Upper lobe of left lung (tissue), 6 donors: ENCODE data around the gene SH3BP4. TPM values are rescaled to one million over a fixed set of nuclear protein-coding genes. Genes with fewer than 3 reads are reported as not detected.

ENCODE experiments used
- ATAC-seq, 2 donors: fragments of 200-7000 bp; cut with Tn5 transposase; one replicate each; pipeline ENCODE4 v1.9.1; 2022; ENCODE audit warnings: mild to moderate bottlenecking in 2 of 2, moderate library complexity in 2 of 2; ENCODE audit not compliant: low FRiP score in 2 of 2
- DNase-seq, 2 donors: peaks; one replicate each; pipeline ENCODE4 v3.0.0-alpha.2; 2019 to 2020
- H3K27ac ChIP-seq, 4 donors: fragments of 200-600 bp; sonication (generic); one replicate each; pipeline ENCODE4 v1.5.1; 2016 to 2019
- H3K27me3 ChIP-seq, 4 donors: fragments of 200-600 bp; sonication (generic); one replicate each; pipeline ENCODE4 v1.5.1; 2017 to 2019
- H3K36me3 ChIP-seq, 4 donors: fragments of 200-600 bp; sonication (generic); one replicate each; pipeline ENCODE4 v1.5.1; 2016 to 2019
- H3K4me1 ChIP-seq, 4 donors: fragments of 200-600 bp; sonication (generic); one replicate each; pipeline ENCODE4 v1.5.1; 2018 to 2019
- H3K4me3 ChIP-seq, 4 donors: fragments of 200-600 bp; sonication (generic); one replicate each; pipeline ENCODE4 v1.5.1; 2017 to 2019; ENCODE audit warnings: mild to moderate bottlenecking in 2 of 4, moderate library complexity in 1 of 4
- H3K9me3 ChIP-seq, 4 donors: fragments of 200-600 bp; sonication (generic); one replicate each; pipeline ENCODE4 v1.5.1; 2018 to 2019
- EP300 ChIP-seq, 4 donors: sonication (generic); formaldehyde crosslinking; IDR thresholded peaks; one replicate each; pipeline ENCODE4 v1.5.1; 2017; ENCODE audit warnings: antibody characterized with exemption in 4 of 4, control low read depth in 2 of 4
- POLR2A ChIP-seq, 4 donors: fragments of 450-650 bp; IDR thresholded peaks; one replicate each; pipeline ENCODE4 v1.5.1; 2016 to 2017; ENCODE audit warnings: antibody characterized with exemption in 4 of 4, mild to moderate bottlenecking in 2 of 4
- POLR2AphosphoS5 ChIP-seq, 2 donors: sonication (generic); formaldehyde crosslinking; IDR thresholded peaks; one replicate each; pipeline ENCODE4 v1.5.1; 2017; ENCODE audit warnings: antibody characterized with exemption in 2 of 2
- WGBS, 2 donors: methylation state at CpG; one replicate each; pipeline ENCODE4 v1.1.5; 2017 to 2018; 5-methylcytosine and 5-hydroxymethylcytosine counted together
- total RNA-seq, 6 donors: library from RNA; depleted of rRNA in 4 of 6; stranded (reverse); fragments of >200 nt in 4 of 6; gene quantifications; one replicate each; pipeline versions ENCODE4 v1.1.0 to v1.2.1, GENCODE V29; 2016 to 2021
- TF ChIP-seq, protein P1 (sequence below), 6 experiments: fragments of 450-650 bp in 4 of 6; fragments of 200-600 bp in 2 of 6; sonication (generic) in 2 of 6; IDR thresholded peaks; one replicate each; pipeline ENCODE4 v1.5.1; 2016 to 2019; ENCODE audit warnings: antibody characterized with exemption in 6 of 6
- donor health status: DM: no; HTN: no; CAD: no; lungs with moderate emphysema.
- donor health status: DM: no; HTN: yes; CAD: no; lungs with severe emphysema.

SH3BP4 gene
- total RNA-seq, 6 donors from 2014 or later, result 27.3 to 57.3 (median 33.4) TPM

DNA sequence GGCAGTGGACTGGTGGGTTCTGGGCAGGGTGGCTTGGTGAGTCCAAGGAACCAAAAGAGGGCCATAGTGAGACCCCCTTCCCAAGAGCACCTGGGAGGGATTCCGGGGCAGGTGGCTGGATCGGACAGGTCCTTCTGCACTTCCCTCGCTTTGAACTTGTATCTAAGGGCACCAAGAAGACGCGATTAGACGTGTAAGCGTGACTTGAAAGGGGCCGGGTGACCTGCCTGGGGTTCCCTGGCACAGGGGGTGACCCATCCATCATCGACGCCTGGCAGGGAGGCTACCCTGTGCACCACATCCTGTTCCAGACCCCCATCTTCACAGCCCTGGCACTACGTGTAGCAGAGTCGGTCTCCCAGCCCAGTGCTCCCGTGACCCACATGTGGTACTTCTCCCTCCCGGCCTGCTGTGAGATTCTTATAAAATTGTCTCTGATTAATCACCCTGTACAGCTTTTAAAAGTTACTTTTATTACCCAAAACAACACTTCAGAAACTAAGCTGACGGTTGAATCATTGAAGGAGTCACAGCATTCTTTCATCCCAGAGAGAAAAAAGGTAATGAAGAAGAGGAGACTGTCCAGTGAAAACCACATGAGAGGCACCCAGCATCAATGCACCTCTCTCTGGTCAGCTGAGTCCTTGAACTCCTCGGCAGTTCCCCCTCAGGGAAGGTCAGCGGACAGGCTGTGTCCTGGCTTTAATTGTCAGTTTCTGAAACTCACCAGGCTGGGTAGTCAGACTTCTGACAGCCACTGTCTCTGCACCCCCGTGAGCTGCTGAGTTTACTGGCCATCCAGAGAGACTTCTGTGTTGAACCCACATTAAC lies 13.0 kb downstream of the SH3BP4 start:
- Histone ChIP-seq H3K4me1 (peaks cover 0 to 34% (median 10%) of the 10 kb centered on the region in 4 donors), H3K36me3 (no peaks in the 10 kb centered on the region), H3K27ac (no peak overlapping the region), H3K4me3 (no peak overlapping the region), H3K27me3 (no peaks in the 10 kb centered on the region), H3K9me3 (no peaks in the 10 kb centered on the region)
- 72 to 89% methylated on average over 11 to 18 of the region's 18 CpGs for WGBS, 2 donors
- DNase-seq (no peak), ATAC-seq (no peak)
- TF ChIP-seq EP300 (IDR thresholded peaks at IDR 0.05) (no peak), POLR2AphosphoS5 (IDR thresholded peaks at IDR 0.05) (no peak), POLR2A (IDR thresholded peaks at IDR 0.05) (no peak)
- TF ChIP-seq, protein P1, sequence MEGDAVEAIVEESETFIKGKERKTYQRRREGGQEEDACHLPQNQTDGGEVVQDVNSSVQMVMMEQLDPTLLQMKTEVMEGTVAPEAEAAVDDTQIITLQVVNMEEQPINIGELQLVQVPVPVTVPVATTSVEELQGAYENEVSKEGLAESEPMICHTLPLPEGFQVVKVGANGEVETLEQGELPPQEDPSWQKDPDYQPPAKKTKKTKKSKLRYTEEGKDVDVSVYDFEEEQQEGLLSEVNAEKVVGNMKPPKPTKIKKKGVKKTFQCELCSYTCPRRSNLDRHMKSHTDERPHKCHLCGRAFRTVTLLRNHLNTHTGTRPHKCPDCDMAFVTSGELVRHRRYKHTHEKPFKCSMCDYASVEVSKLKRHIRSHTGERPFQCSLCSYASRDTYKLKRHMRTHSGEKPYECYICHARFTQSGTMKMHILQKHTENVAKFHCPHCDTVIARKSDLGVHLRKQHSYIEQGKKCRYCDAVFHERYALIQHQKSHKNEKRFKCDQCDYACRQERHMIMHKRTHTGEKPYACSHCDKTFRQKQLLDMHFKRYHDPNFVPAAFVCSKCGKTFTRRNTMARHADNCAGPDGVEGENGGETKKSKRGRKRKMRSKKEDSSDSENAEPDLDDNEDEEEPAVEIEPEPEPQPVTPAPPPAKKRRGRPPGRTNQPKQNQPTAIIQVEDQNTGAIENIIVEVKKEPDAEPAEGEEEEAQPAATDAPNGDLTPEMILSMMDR (IDR thresholded peaks at IDR 0.05), result no peak

DNA sequence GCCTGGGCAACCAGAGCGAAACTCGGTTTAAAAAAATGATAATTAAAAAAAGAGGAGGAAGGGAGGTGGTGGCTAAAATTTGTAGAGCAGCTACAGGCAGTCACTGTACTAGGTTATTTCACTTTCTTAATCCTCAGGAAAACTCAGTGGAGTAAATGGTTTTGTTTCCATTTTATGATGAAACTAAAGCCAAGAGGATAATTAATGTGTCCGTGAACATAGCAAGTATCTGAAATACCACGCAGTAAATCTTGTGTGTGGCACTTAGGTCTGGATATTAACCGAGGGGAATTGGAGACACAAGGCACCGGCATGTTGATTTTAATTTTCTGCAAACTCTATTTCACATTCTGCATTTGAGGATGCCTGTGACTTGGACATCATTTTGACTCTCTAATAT lies 14.5 kb downstream of the SH3BP4 start:
- DNase-seq, result no peak
- Histone ChIP-seq H3K27ac (no peak overlapping the region), H3K4me3 (no peak overlapping the region), H3K27me3 (no peaks in the 10 kb centered on the region), H3K36me3 (no peaks in the 10 kb centered on the region), H3K4me1 (peaks cover 0 to 24% (median 10%) of the 10 kb centered on the region in 4 donors), H3K9me3 (no peaks in the 10 kb centered on the region)
- 91% methylated on average over 6 of the region's 6 CpGs for WGBS, 2 donors
- TF ChIP-seq POLR2A (IDR thresholded peaks at IDR 0.05), result no peak
- TF ChIP-seq EP300 (IDR thresholded peaks at IDR 0.05), result no peak
- TF ChIP-seq, protein P1 (IDR thresholded peaks at IDR 0.05), result no peak
- TF ChIP-seq POLR2AphosphoS5 (IDR thresholded peaks at IDR 0.05), result no peak
- no peak for ATAC-seq

DNA sequence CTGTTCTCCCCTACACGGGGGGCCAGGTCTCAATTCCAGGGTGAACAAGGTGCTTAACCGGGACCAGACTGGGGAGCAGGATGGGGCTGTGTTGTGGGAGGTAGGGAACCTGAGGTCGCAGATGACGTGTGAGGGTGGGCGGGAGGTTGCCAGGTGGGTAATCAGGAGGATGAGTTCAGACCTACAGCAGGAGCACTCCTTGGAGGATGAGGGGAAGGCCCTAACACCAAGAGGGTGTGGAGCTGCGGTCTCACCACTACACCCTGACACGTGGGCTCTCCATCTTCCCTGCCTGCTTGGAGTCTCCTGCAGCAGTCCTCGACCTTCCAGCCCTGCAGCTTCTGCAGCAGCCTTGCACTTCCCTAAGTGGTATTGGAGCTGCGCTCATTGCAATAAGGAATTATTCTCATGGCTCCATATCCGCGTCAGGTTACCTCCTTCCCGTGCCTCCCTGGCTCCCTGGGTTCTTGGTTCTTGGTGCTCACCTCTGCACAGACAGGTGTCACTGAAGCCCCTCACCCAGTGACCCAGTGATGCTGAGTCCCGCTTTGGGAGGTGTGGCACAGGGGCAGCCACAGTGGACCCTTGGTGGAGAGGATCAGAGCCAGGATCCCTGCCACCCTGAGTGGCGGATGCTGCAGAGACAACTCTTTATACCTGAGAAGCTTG lies 15.5 kb downstream of the SH3BP4 start:
- WGBS, 2 donors, result 93 to 94% methylated on average over 14 of the region's 14 CpGs
- Histone ChIP-seq H3K27me3 (no peaks in the 10 kb centered on the region), H3K4me1 (peaks cover 0 to 22% (median 10%) of the 10 kb centered on the region in 4 donors), H3K9me3 (no peaks in the 10 kb centered on the region), H3K4me3 (no peak overlapping the region), H3K36me3 (no peaks in the 10 kb centered on the region), H3K27ac (no peak overlapping the region)
- TF ChIP-seq POLR2AphosphoS5 (IDR thresholded peaks at IDR 0.05), result no peak
- TF ChIP-seq, protein P1 (IDR thresholded peaks at IDR 0.05), result no peak
- no peak for TF ChIP-seq EP300 (IDR thresholded peaks at IDR 0.05)
- no peak for TF ChIP-seq POLR2A (IDR thresholded peaks at IDR 0.05)
- ATAC-seq (peak in 1 of 2 donors; percentile 39), DNase-seq (no peak)

GRCh38 chr2:234967870-234968208 lies 16.0 kb downstream of the SH3BP4 start:
- no peak overlapping the region for H3K4me3 ChIP-seq
- ATAC-seq (no peak), DNase-seq (no peak)
- no peak overlapping the region for H3K27ac ChIP-seq
- no peaks in the 10 kb centered on the region for H3K36me3 ChIP-seq
- peaks cover 0 to 22% (median 10%) of the 10 kb centered on the region in 4 donors for H3K4me1 ChIP-seq
- TF ChIP-seq POLR2AphosphoS5 (IDR thresholded peaks at IDR 0.05) (no peak), EP300 (IDR thresholded peaks at IDR 0.05) (no peak), POLR2A (IDR thresholded peaks at IDR 0.05) (no peak)
- TF ChIP-seq, protein P1 (IDR thresholded peaks at IDR 0.05), result no peak
- H3K9me3 ChIP-seq, result no peaks in the 10 kb centered on the region
- H3K27me3 ChIP-seq, result no peaks in the 10 kb centered on the region
- 90 to 97% methylated on average over 4 to 5 of the region's 5 CpGs for WGBS, 2 donors
